ENCODE measurements around the gene CCDC60. TPM values are rescaled to one million over a fixed set of nuclear protein-coding genes. Genes with fewer than 3 reads are reported as not detected.

CCDC60 gene
- total RNA-seq, 2 donors from 2014 or later = not detected

- Histone ChIP-seq H3K4me1 (peaks cover 0 to 34% of the 10 kb centered on the region in 2 donors), H3K9me3 (no peaks in the 10 kb centered on the region), H3K27ac (no peak overlapping the region), H3K4me3 (no peak overlapping the region), H3K36me3 (no peaks in the 10 kb centered on the region), H3K27me3 (no peaks in the 10 kb centered on the region)
- DNase-seq (ENCODE audit: low spot score) = no peak
- no peak for TF ChIP-seq CTCF (IDR thresholded peaks at IDR 0.05)
Observed at GRCh38 chr12:119369907-119370546, 35.5 kb downstream of the CCDC60 start.

GRCh38 chr12:119372540-119372939 lies 38.0 kb downstream of the CCDC60 start:
- peaks cover 0 to 42% of the 10 kb centered on the region in 2 donors for H3K4me1 ChIP-seq
- no peaks in the 10 kb centered on the region for H3K9me3 ChIP-seq
- H3K4me3 ChIP-seq = no peak overlapping the region
- H3K27ac ChIP-seq = peak overlapping the region in 1 of 2 donors; percentile 68
- H3K27me3 ChIP-seq = no peaks in the 10 kb centered on the region
- no peak for TF ChIP-seq CTCF (IDR thresholded peaks at IDR 0.05)
- no peak for DNase-seq (ENCODE audit: low spot score)
- no peaks in the 10 kb centered on the region for H3K36me3 ChIP-seq

GRCh38 chr12:119373001-119373400 lies 38.5 kb downstream of the CCDC60 start:
- no peak for TF ChIP-seq CTCF (IDR thresholded peaks at IDR 0.05)
- H3K27me3 ChIP-seq = no peaks in the 10 kb centered on the region
- H3K27ac ChIP-seq = peak overlapping the region in 1 of 2 donors; percentile 68
- no peak overlapping the region for H3K4me3 ChIP-seq
- DNase-seq (ENCODE audit: low spot score) = no peak
- H3K9me3 ChIP-seq = no peaks in the 10 kb centered on the region
- H3K36me3 ChIP-seq = no peaks in the 10 kb centered on the region
- peaks cover 0 to 42% of the 10 kb centered on the region in 2 donors for H3K4me1 ChIP-seq

GRCh38 chr12:119373666-119374065 lies 39.1 kb downstream of the CCDC60 start:
- DNase-seq (ENCODE audit: low spot score) = no peak
- TF ChIP-seq CTCF (IDR thresholded peaks at IDR 0.05) = no peak
- H3K4me1 ChIP-seq = peaks cover 0 to 44% of the 10 kb centered on the region in 2 donors
- no peaks in the 10 kb centered on the region for H3K36me3 ChIP-seq
- no peaks in the 10 kb centered on the region for H3K9me3 ChIP-seq
- H3K27me3 ChIP-seq = no peaks in the 10 kb centered on the region
- no peak overlapping the region for H3K4me3 ChIP-seq
- peak overlapping the region in 1 of 2 donors; percentile 68 for H3K27ac ChIP-seq

- Histone ChIP-seq H3K27ac (no peak overlapping the region), H3K36me3 (no peaks in the 10 kb centered on the region), H3K9me3 (no peaks in the 10 kb centered on the region), H3K27me3 (no peaks in the 10 kb centered on the region), H3K4me1 (peaks cover 0 to 47% of the 10 kb centered on the region in 2 donors), H3K4me3 (no peak overlapping the region)
- DNase-seq (ENCODE audit: low spot score) = no peak
- TF ChIP-seq CTCF (IDR thresholded peaks at IDR 0.05) = no peak
Observed at GRCh38 chr12:119374635-119375034, 40.1 kb downstream of the CCDC60 start.

Measured in right atrium auricular region (tissue), 2 donors.